SU-DHL-6 (cell line): ENCODE results near the gene DOC2A.

ENCODE experiments used
- H2AFZ ChIP-seq: fragments of 200-600 bp; sonication (generic); 2 replicates; pipeline ENCODE4 v1.6.1; 2014; ENCODE audit warnings: low read depth, mild to moderate bottlenecking, moderate library complexity, mixed read lengths, antibody characterized with exemption, low read length; ENCODE audit not compliant: severe bottlenecking
- H3F3A ChIP-seq: fragments of 200-600 bp; shearing (Covaris generic); 2 replicates; pipeline ENCODE4 v1.6.0; 2016; ENCODE audit warnings: antibody characterized with exemption, mild to moderate bottlenecking; ENCODE audit not compliant: insufficient read depth
- H3K27ac ChIP-seq: fragments of 200-600 bp; sonication (generic); 2 replicates; pipeline ENCODE4 v1.5.1; 2016; ENCODE audit warnings: low read depth, mild to moderate bottlenecking, low read length, moderate library complexity, mixed read lengths
- H3K27me3 ChIP-seq: fragments of 200-600 bp; sonication (generic), shearing (Covaris generic); 2 replicates; pipeline ENCODE4 v1.6.0; 2014; ENCODE audit warnings: mild to moderate bottlenecking, low read length
- H3K36me3 ChIP-seq: fragments of 200-600 bp; sonication (generic); 2 replicates; pipeline ENCODE4 v1.6.1; 2014; ENCODE audit warnings: mild to moderate bottlenecking, low read length, mixed read lengths
- H3K4me2 ChIP-seq: fragments of 300-600, 200-600 bp; shearing (Covaris generic), sonication (generic); 2 replicates; pipeline ENCODE4 v1.6.0; 2014; ENCODE audit warnings: low read length, low read depth, mild to moderate bottlenecking; ENCODE audit not compliant: poor library complexity, severe bottlenecking
- H3K4me3 ChIP-seq: fragments of 200-600 bp; sonication (generic); 2 replicates; pipeline ENCODE4 v1.5.1; 2014; ENCODE audit warnings: antibody characterized with exemption, low read length, mild to moderate bottlenecking, mixed read lengths; ENCODE audit not compliant: insufficient read depth, poor library complexity, severe bottlenecking
- H3K79me2 ChIP-seq: fragments of 200-600 bp; sonication (generic); 2 replicates; pipeline ENCODE4 v1.6.1; 2014; ENCODE audit warnings: mild to moderate bottlenecking, low read length, moderate library complexity; ENCODE audit not compliant: insufficient read depth
- H3K9ac ChIP-seq: fragments of 200-600 bp; sonication (generic); 2 replicates; pipeline ENCODE4 v1.7.0; 2014; ENCODE audit warnings: mild to moderate bottlenecking, low read length
- H3K9me2 ChIP-seq: fragments of 200-600 bp; sonication (generic); replicated peaks from 2 replicates; pipeline ENCODE4 v1.6.1; 2014; ENCODE audit warnings: low read length; ENCODE audit not compliant: insufficient read depth
- H3K9me3 ChIP-seq: fragments of 200-600 bp; sonication (generic); 2 replicates; pipeline ENCODE4 v1.6.1; 2014; ENCODE audit warnings: low read length, mixed read lengths; ENCODE audit not compliant: insufficient read depth
- H4K20me1 ChIP-seq: fragments of 200-600 bp; sonication (generic); 2 replicates; pipeline ENCODE4 v1.6.1; 2014; ENCODE audit warnings: low read depth, mild to moderate bottlenecking, antibody characterized with exemption, low read length, moderate library complexity, mixed read lengths
- EZH2phosphoT487 ChIP-seq: fragments of 200-600 bp; sonication (generic), shearing (Covaris generic); conservative IDR thresholded peaks from 2 replicates; pipeline ENCODE4 v1.6.1; 2018; ENCODE audit warnings: mild to moderate bottlenecking, antibody characterized with exemption, low read length, moderate library complexity, mixed read lengths
- TF ChIP-seq, protein P1 (sequence below): fragments of 200-600 bp; sonication (generic); IDR thresholded peaks from one replicate; pipeline ENCODE4 v1.5.1; 2017; ENCODE audit warnings: antibody characterized with exemption, mild to moderate bottlenecking, low read length, moderate library complexity; ENCODE audit not compliant: insufficient read depth, poor library complexity, severe bottlenecking

Gene DOC2A

GRCh38 chr16:29978081-29978480 is 32.7 kb downstream of the DOC2A start:
- Histone ChIP-seq H3F3A (0 out of 2 replicates have a peak, but pooled peaks cover under 1% of the 10 kb centered on the region), H3K9me2 (no peaks in the 10 kb centered on the region), H3K79me2 (peaks cover 37% of the 10 kb centered on the region), H2AFZ (no peak overlapping the region), H3K27me3 (no peaks in the 10 kb centered on the region), H3K4me3 (no peak overlapping the region), H3K9ac (no peak overlapping the region), H3K36me3 (0 out of 2 replicates have a peak, but pooled peaks cover 4% of the 10 kb centered on the region), H3K9me3 (no peaks in the 10 kb centered on the region), H4K20me1 (no peaks in the 10 kb centered on the region), H3K27ac (no peak overlapping the region), H3K4me2 (no peak overlapping the region)
- no peak for TF ChIP-seq EZH2phosphoT487
- TF ChIP-seq, protein P1, sequence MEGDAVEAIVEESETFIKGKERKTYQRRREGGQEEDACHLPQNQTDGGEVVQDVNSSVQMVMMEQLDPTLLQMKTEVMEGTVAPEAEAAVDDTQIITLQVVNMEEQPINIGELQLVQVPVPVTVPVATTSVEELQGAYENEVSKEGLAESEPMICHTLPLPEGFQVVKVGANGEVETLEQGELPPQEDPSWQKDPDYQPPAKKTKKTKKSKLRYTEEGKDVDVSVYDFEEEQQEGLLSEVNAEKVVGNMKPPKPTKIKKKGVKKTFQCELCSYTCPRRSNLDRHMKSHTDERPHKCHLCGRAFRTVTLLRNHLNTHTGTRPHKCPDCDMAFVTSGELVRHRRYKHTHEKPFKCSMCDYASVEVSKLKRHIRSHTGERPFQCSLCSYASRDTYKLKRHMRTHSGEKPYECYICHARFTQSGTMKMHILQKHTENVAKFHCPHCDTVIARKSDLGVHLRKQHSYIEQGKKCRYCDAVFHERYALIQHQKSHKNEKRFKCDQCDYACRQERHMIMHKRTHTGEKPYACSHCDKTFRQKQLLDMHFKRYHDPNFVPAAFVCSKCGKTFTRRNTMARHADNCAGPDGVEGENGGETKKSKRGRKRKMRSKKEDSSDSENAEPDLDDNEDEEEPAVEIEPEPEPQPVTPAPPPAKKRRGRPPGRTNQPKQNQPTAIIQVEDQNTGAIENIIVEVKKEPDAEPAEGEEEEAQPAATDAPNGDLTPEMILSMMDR = no peak

- Histone ChIP-seq H3K4me2 (no peak overlapping the region), H3K9ac (no peak overlapping the region), H3K9me2 (no peaks in the 10 kb centered on the region), H3K4me3 (no peak overlapping the region), H3F3A (peaks cover 9% of the 10 kb centered on the region), H2AFZ (no peak overlapping the region), H3K27ac (no peak overlapping the region), H3K27me3 (no peaks in the 10 kb centered on the region), H3K36me3 (0 out of 2 replicates have a peak, but pooled peaks cover 4% of the 10 kb centered on the region), H3K79me2 (peaks cover 37% of the 10 kb centered on the region), H3K9me3 (no peaks in the 10 kb centered on the region), H4K20me1 (no peaks in the 10 kb centered on the region)
- TF ChIP-seq, protein P1 = no peak
- no peak for TF ChIP-seq EZH2phosphoT487
Measured at GRCh38 chr16:29977063-29977825, 33.6 kb downstream of the DOC2A start.

- H3K4me3 ChIP-seq = peak overlapping the region; percentile 82
- H3K27me3 ChIP-seq = no peaks in the 10 kb centered on the region
- peak overlapping the region; percentile 8; the same call in 1 of the 2 replicates for H3K27ac ChIP-seq
- H3K79me2 ChIP-seq = peaks cover 37% of the 10 kb centered on the region
- H2AFZ ChIP-seq = no peak overlapping the region
- H3K9me2 ChIP-seq = no peaks in the 10 kb centered on the region
- peaks cover 16% of the 10 kb centered on the region for H3F3A ChIP-seq
- H3K4me2 ChIP-seq = peak overlapping the region; percentile 78
- H3K9ac ChIP-seq = peak overlapping the region; percentile 97
- TF ChIP-seq EZH2phosphoT487 = no peak
- TF ChIP-seq, protein P1 = no peak
- H3K9me3 ChIP-seq = no peaks in the 10 kb centered on the region
- no peaks in the 10 kb centered on the region for H4K20me1 ChIP-seq
- 0 out of 2 replicates have a peak, but pooled peaks cover 4% of the 10 kb centered on the region for H3K36me3 ChIP-seq
Measured at GRCh38 chr16:29975811-29976511, 34.9 kb downstream of the DOC2A start.
